OCI-LY3 (cell line): Measurements from ENCODE around the gene RUNX3.

Source experiments
- CTCF ChIP-seq: fragments of 200-600, 300-600 bp; sonication (generic); IDR thresholded peaks from 2 replicates; pipeline ENCODE4 v1.5.1; 2014; ENCODE audit warnings: antibody characterized with exemption, low read length, low read depth
- EZH2phosphoT487 ChIP-seq: fragments of 200-600 bp; shearing (Covaris generic); IDR thresholded peaks from 2 replicates; pipeline ENCODE4 v1.6.1; 2018; ENCODE audit warnings: antibody characterized with exemption, mixed run types, low read depth

GRCh38 chr1:24959623-24959975 lies 29.5 kb upstream of the RUNX3 start:
- no peak for TF ChIP-seq CTCF
- TF ChIP-seq EZH2phosphoT487 = no peak
